ENCODE measurements around the gene TTC28. TPM values are rescaled to one million over a fixed set of nuclear protein-coding genes. Genes with fewer than 3 reads are reported as not detected.

Gene TTC28
- polyA plus RNA-seq, 1 donor from 2014 or later = 14.8 TPM

DNA sequence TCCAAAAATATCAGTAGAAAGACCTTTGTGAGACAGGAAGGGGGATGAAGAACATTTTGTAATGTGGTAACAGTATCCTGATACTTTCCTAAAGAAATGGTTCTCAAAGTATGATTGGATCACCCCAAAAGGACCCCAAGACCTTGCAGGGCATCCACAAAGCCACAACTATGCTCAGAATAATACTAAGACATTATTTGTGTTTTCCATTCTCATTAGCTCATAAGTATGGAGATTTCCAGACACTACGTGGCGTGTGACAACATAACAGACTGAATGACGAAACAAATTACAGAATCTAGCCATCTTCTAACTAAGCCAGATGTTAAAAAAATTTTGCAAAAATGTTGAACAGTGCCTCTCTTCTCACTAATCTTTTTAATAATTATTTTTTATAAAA, 37.0 kb upstream of the TTC28 start:
- Histone ChIP-seq H3K9me2 (ENCODE audit: insufficient read depth, low read length) (no peaks in the 10 kb centered on the region), H2AFZ (ENCODE audit: low read depth, low read length) (no peak overlapping the region), H3K4me2 (ENCODE audit: low read length) (no peak overlapping the region), H3K9ac (ENCODE audit: low read length) (no peak overlapping the region), H3K36me3 (ENCODE audit: insufficient read depth, low read length) (no peaks in the 10 kb centered on the region), H3K4me3 (ENCODE audit: low read length) (no peak overlapping the region), H3K27me3 (ENCODE audit: insufficient read depth, low read depth, low read length) (no peaks in the 10 kb centered on the region), H3F3A (ENCODE audit: insufficient read depth, low read length, poor library complexity, severe bottlenecking) (no peaks in the 10 kb centered on the region), H3K27ac (ENCODE audit: low read length) (no peak overlapping the region), H4K20me1 (ENCODE audit: insufficient read depth) (no peaks in the 10 kb centered on the region), H3K79me2 (replicated peaks; ENCODE audit: insufficient read depth, low read length) (no peaks in the 10 kb centered on the region), H3K9me3 (ENCODE audit: low read length) (no peaks in the 10 kb centered on the region)
- TF ChIP-seq POLR2AphosphoS5 (IDR thresholded peaks at IDR 0.05) (no peak), RAD21 (conservative IDR thresholded peaks at IDR 0.05) (no peak)
- TF ChIP-seq, protein P1, sequence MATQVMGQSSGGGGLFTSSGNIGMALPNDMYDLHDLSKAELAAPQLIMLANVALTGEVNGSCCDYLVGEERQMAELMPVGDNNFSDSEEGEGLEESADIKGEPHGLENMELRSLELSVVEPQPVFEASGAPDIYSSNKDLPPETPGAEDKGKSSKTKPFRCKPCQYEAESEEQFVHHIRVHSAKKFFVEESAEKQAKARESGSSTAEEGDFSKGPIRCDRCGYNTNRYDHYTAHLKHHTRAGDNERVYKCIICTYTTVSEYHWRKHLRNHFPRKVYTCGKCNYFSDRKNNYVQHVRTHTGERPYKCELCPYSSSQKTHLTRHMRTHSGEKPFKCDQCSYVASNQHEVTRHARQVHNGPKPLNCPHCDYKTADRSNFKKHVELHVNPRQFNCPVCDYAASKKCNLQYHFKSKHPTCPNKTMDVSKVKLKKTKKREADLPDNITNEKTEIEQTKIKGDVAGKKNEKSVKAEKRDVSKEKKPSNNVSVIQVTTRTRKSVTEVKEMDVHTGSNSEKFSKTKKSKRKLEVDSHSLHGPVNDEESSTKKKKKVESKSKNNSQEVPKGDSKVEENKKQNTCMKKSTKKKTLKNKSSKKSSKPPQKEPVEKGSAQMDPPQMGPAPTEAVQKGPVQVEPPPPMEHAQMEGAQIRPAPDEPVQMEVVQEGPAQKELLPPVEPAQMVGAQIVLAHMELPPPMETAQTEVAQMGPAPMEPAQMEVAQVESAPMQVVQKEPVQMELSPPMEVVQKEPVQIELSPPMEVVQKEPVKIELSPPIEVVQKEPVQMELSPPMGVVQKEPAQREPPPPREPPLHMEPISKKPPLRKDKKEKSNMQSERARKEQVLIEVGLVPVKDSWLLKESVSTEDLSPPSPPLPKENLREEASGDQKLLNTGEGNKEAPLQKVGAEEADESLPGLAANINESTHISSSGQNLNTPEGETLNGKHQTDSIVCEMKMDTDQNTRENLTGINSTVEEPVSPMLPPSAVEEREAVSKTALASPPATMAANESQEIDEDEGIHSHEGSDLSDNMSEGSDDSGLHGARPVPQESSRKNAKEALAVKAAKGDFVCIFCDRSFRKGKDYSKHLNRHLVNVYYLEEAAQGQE (IDR thresholded peaks at IDR 0.05; ENCODE audit: borderline replicate concordance) = no peak

DNA sequence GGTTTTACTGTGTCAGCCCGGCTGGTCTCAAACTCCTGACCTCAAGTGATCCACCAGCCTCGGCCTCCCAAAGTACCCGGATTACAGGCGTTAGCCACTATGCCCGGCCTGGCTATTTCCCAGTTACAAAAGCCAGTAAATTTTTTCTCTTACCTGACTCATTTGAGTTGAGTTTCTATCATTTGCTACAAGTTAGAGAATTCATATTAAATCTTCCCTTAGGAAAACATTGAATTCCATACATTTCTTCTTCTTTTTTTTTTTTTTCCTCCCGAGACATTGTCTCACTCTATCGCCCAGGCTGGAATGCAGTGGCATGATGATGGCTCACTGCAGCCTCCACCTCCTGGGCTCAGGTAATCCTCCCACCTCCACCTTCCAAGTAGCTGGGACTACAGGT, 36.0 kb upstream of the TTC28 start:
- Histone ChIP-seq H3F3A (ENCODE audit: insufficient read depth, low read length, poor library complexity, severe bottlenecking) (no peaks in the 10 kb centered on the region), H2AFZ (ENCODE audit: low read depth, low read length) (no peak overlapping the region), H3K9me2 (ENCODE audit: insufficient read depth, low read length) (no peaks in the 10 kb centered on the region), H3K79me2 (replicated peaks; ENCODE audit: insufficient read depth, low read length) (no peaks in the 10 kb centered on the region), H3K9ac (ENCODE audit: low read length) (no peak overlapping the region), H3K4me3 (ENCODE audit: low read length) (no peak overlapping the region), H4K20me1 (ENCODE audit: insufficient read depth) (no peaks in the 10 kb centered on the region), H3K4me2 (ENCODE audit: low read length) (no peak overlapping the region), H3K36me3 (ENCODE audit: insufficient read depth, low read length) (no peaks in the 10 kb centered on the region), H3K27ac (ENCODE audit: low read length) (no peak overlapping the region), H3K27me3 (ENCODE audit: insufficient read depth, low read depth, low read length) (no peaks in the 10 kb centered on the region), H3K9me3 (ENCODE audit: low read length) (no peaks in the 10 kb centered on the region)
- TF ChIP-seq, protein P2, sequence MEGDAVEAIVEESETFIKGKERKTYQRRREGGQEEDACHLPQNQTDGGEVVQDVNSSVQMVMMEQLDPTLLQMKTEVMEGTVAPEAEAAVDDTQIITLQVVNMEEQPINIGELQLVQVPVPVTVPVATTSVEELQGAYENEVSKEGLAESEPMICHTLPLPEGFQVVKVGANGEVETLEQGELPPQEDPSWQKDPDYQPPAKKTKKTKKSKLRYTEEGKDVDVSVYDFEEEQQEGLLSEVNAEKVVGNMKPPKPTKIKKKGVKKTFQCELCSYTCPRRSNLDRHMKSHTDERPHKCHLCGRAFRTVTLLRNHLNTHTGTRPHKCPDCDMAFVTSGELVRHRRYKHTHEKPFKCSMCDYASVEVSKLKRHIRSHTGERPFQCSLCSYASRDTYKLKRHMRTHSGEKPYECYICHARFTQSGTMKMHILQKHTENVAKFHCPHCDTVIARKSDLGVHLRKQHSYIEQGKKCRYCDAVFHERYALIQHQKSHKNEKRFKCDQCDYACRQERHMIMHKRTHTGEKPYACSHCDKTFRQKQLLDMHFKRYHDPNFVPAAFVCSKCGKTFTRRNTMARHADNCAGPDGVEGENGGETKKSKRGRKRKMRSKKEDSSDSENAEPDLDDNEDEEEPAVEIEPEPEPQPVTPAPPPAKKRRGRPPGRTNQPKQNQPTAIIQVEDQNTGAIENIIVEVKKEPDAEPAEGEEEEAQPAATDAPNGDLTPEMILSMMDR (IDR thresholded peaks at IDR 0.05; ENCODE audit: poor library complexity, severe bottlenecking) = no peak
- TF ChIP-seq, protein P1 (IDR thresholded peaks at IDR 0.05; ENCODE audit: borderline replicate concordance) = no peak
- no peak for TF ChIP-seq EZH2 (IDR thresholded peaks at IDR 0.05; ENCODE audit: borderline replicate concordance, insufficient read depth, low read length, poor library complexity, severe bottlenecking)
- no peak for TF ChIP-seq MXI1 (conservative IDR thresholded peaks at IDR 0.05; ENCODE audit: poor library complexity, severe bottlenecking)
- TF ChIP-seq POLR2AphosphoS5 (IDR thresholded peaks at IDR 0.05) = no peak
- TF ChIP-seq SMC3 (conservative IDR thresholded peaks at IDR 0.05; ENCODE audit: poor library complexity) = no peak
- no peak for TF ChIP-seq EP300 (conservative IDR thresholded peaks at IDR 0.05; ENCODE audit: poor library complexity, severe bottlenecking)
- no peak for TF ChIP-seq RAD21 (conservative IDR thresholded peaks at IDR 0.05)
- TF ChIP-seq TAF1 (IDR thresholded peaks at IDR 0.05; ENCODE audit: low read depth) = no peak

Data from neural cell (in vitro differentiated cells).